Measurements from ENCODE around the gene PDE3B. TPM values are rescaled to one million over a fixed set of nuclear protein-coding genes. Genes with fewer than 3 reads are reported as not detected.
A peak's percentile ranks its signal among the peaks of the same experiment; 100 is the strongest.
"Not testable (repeated sequence)": the region's sequence is repeated elsewhere in the genome, so short reads cannot be mapped to it uniquely, and the experiment has no call there.

The PDE3B gene
- total RNA-seq, 2 donors from 2014 or later: 68.9 to 90.4 TPM

DNA sequence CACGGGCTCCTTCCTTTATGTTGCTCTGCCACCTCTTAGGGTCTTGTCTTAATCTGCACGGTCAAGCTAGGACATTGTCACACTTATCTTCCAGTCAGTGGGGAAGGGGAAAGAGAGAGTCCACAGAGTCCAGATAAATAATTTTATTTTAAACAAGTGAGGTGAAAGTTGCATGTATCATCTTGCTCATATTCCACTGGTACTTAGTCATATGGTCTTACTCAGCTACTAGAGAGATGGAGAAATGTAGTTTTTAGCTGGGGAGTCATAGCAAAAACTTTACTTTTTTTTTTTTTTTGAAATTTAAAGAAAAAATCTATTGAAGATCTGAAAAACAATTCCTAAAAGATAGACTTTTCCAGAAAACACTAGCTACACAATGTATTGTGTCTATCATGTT lies 29.0 kb downstream of the PDE3B start:
- Mint-ChIP-seq H3K4me3 (no peak overlapping the region), H3K27me3 (no peaks in the 10 kb centered on the region), H3K4me1 (peaks cover 10% of the 10 kb centered on the region), H3K36me3 (ENCODE audit: low read depth) (peaks cover 3% of the 10 kb centered on the region), H3K27ac (no peak overlapping the region)
- DNase-seq (no peak), ATAC-seq (no peak)
- no peaks in the 10 kb centered on the region for H3K9me3 ChIP-seq (ENCODE audit: control insufficient read depth, low read length, poor library complexity, severe bottlenecking)

DNA sequence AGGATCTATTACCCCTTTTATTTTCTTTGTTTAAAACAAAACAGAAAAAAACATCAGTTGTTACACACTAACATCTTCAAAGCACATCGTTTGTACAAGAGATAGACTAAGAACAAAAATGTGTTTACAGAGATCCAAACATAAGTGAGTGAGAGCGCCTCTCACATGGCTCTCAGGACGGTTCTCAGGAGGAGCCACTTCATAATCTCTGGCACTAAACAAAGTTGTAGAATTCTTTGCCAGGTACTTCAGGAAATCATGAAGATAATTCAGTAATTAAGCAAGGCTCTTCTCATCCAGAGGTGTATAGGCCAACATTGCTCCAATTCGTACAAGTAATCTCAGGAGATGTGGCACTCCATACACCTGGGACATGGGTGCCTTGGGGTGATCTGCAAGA lies 29.8 kb downstream of the PDE3B start:
- H3K9me3 ChIP-seq (ENCODE audit: control insufficient read depth, low read length, poor library complexity, severe bottlenecking): no peaks in the 10 kb centered on the region
- H3K27ac Mint-ChIP-seq: no peak overlapping the region
- DNase-seq: no peak
- H3K27me3 Mint-ChIP-seq: no peaks in the 10 kb centered on the region
- peaks cover 3% of the 10 kb centered on the region for H3K36me3 Mint-ChIP-seq (ENCODE audit: low read depth)
- no peak overlapping the region for H3K4me3 Mint-ChIP-seq
- peaks cover 10% of the 10 kb centered on the region for H3K4me1 Mint-ChIP-seq
- ATAC-seq: no peak

DNA sequence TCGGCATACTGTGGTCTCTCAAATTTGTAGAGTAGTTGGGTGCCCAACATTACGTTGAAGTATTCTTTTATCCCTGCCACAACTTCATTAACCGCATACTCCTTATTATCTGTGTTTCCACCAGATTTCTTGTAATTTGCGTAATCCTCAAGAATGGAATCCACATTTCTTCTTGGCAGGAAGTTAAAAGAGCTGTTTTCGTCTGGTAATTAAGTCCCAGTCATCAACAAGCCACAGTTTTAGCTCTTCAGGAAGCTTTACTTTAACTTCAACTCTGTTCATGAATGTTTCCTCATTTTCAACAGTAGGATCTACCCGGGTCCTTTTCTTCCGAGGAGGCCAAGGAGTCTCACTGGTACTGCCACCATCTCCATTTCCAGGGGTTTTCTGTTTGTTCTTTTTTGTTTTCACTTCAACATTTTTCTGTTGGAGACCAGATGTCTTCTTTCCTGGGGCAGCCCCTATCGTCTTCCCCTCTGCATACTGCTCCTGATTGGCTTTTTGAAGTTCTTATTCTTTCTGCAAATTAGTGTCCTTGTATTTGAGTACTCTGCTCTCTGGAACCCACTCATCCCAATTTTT lies 30.3 kb downstream of the PDE3B start:
- no peak for ATAC-seq
- H3K27ac Mint-ChIP-seq: peak overlapping the region; percentile 1

GRCh38 chr11:14676068-14676467 lies 32.5 kb downstream of the PDE3B start:
- Mint-ChIP-seq H3K4me3 (no peak overlapping the region), H3K27ac (no peak overlapping the region)
- no peaks in the 10 kb centered on the region for H3K9me3 ChIP-seq (ENCODE audit: control insufficient read depth, low read length, poor library complexity, severe bottlenecking)

More for the DNA sequence above, 30.3 kb downstream of the PDE3B start:
- Mint-ChIP-seq H3K4me3 (peak overlapping the region; percentile 9), H3K27me3 (no peaks in the 10 kb centered on the region), H3K36me3 (ENCODE audit: low read depth) (peaks cover 3% of the 10 kb centered on the region), H3K4me1 (peaks cover 10% of the 10 kb centered on the region)
- no peaks in the 10 kb centered on the region for H3K9me3 ChIP-seq (ENCODE audit: control insufficient read depth, low read length, poor library complexity, severe bottlenecking)
- DNase-seq: no peak

GRCh38 chr11:14677146-14677545 lies 33.5 kb downstream of the PDE3B start:
- no peaks in the 10 kb centered on the region for H3K9me3 ChIP-seq (ENCODE audit: control insufficient read depth, low read length, poor library complexity, severe bottlenecking)
- no peak overlapping the region for H3K27ac Mint-ChIP-seq
- H3K4me1 Mint-ChIP-seq: peaks cover 10% of the 10 kb centered on the region
- H3K27me3 Mint-ChIP-seq: no peaks in the 10 kb centered on the region
- DNase-seq (no peak), ATAC-seq (no peak)
- H3K36me3 Mint-ChIP-seq (ENCODE audit: low read depth): peaks cover 5% of the 10 kb centered on the region
- no peak overlapping the region for H3K4me3 Mint-ChIP-seq

More at GRCh38 chr11:14676068-14676467, 32.5 kb downstream of the PDE3B start:
- Mint-ChIP-seq H3K27me3 (no peaks in the 10 kb centered on the region), H3K4me1 (peaks cover 10% of the 10 kb centered on the region), H3K36me3 (ENCODE audit: low read depth) (peaks cover 5% of the 10 kb centered on the region)
- DNase-seq (no peak), ATAC-seq (no peak)

- Mint-ChIP-seq H3K27me3 (no peaks in the 10 kb centered on the region), H3K36me3 (ENCODE audit: low read depth) (peaks cover 5% of the 10 kb centered on the region), H3K27ac (no peak overlapping the region), H3K4me1 (peaks cover 9% of the 10 kb centered on the region), H3K4me3 (no peak overlapping the region)
- no peaks in the 10 kb centered on the region for H3K9me3 ChIP-seq (ENCODE audit: control insufficient read depth, low read length, poor library complexity, severe bottlenecking)
- no peak for ATAC-seq
- DNase-seq: no peak
These were observed 34.7 kb downstream of the PDE3B start for GRCh38 chr11:14678350-14678749.

DNA sequence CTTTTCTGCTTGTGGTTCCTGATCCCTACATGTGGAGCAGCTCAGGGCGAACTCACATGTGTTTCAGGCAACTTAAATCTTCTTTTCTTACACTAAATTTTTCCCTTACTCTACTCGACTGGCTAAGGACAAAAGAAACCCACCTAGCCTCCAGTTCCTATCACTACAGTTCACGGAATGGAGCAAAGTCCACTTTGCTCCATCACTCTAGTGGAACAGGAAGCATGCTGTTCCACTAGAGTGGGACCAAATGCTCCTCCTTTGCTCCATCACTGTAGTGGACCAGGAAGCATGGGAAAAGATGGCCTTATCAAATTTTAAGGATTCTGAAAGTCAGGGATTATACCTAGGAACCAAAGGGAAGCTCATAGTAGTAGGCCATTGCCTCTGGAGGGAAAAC lies 36.1 kb downstream of the PDE3B start:
- ATAC-seq (no peak), DNase-seq (no peak)
- Mint-ChIP-seq H3K36me3 (ENCODE audit: low read depth) (peaks cover 2% of the 10 kb centered on the region), H3K27ac (no peak overlapping the region), H3K4me3 (no peak overlapping the region), H3K27me3 (no peaks in the 10 kb centered on the region), H3K4me1 (peaks cover 11% of the 10 kb centered on the region)
- H3K9me3 ChIP-seq (ENCODE audit: control insufficient read depth, low read length, poor library complexity, severe bottlenecking): no peaks in the 10 kb centered on the region

DNA sequence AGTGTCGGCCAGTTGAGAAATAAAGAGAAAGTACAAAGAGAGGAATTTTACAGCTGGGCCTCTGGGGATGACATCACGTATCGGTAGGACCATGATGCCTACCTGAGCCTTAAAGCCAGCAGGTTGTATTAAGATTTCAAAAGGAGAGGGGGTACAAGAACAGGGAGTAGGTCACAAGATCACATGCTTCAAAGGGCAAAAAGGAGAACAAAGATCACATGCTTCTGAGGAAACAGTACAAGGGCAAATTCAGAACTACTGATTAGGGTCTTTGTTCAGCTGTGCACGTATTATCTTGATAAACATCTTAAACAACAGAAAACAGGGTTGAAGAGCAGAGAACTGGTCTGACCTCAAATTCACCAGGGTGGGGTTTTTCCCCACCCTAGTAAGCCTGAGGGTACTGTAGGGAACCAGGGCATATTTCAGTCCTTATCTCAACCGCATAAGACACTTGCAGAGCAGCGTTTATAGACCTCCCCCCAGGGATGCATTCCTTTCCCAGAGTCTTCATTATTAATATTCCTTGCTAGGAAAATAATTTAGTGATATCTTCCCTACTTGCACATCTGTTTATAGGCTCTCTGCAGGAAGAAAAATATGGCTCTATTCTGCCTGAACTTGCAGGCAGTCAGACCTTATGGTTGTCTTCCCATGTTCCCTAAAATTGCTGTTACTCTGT lies 40.8 kb downstream of the PDE3B start:
- not testable (repeated sequence) for DNase-seq; ATAC-seq; H3K27me3 Mint-ChIP-seq; H3K9me3 ChIP-seq (ENCODE audit: control insufficient read depth, low read length, poor library complexity, severe bottlenecking); H3K4me3 Mint-ChIP-seq; H3K36me3 Mint-ChIP-seq (ENCODE audit: low read depth)
- Mint-ChIP-seq H3K27ac (peak overlapping the region; percentile 14), H3K4me1 (peaks cover 12% of the 10 kb centered on the region)

GRCh38 chr11:14687456-14687855 lies 43.9 kb downstream of the PDE3B start:
- H3K27ac Mint-ChIP-seq: peak overlapping the region; percentile 83
- H3K9me3 ChIP-seq (ENCODE audit: control insufficient read depth, low read length, poor library complexity, severe bottlenecking): no peaks in the 10 kb centered on the region
- DNase-seq (no peak), ATAC-seq (no peak)
- H3K36me3 Mint-ChIP-seq (ENCODE audit: low read depth): no peaks in the 10 kb centered on the region
- H3K4me1 Mint-ChIP-seq: peaks cover 18% of the 10 kb centered on the region
- no peak overlapping the region for H3K4me3 Mint-ChIP-seq
- H3K27me3 Mint-ChIP-seq: no peaks in the 10 kb centered on the region

GRCh38 chr11:14687943-14688627 lies 44.5 kb downstream of the PDE3B start:
- no peak overlapping the region for H3K4me3 Mint-ChIP-seq
- peak overlapping the region; percentile 83 for H3K27ac Mint-ChIP-seq
- no peak for DNase-seq
- no peaks in the 10 kb centered on the region for H3K27me3 Mint-ChIP-seq
- H3K9me3 ChIP-seq (ENCODE audit: control insufficient read depth, low read length, poor library complexity, severe bottlenecking): no peaks in the 10 kb centered on the region
- H3K4me1 Mint-ChIP-seq: peaks cover 18% of the 10 kb centered on the region
- H3K36me3 Mint-ChIP-seq (ENCODE audit: low read depth): no peaks in the 10 kb centered on the region
- peak; percentile 70 for ATAC-seq

- H3K27ac Mint-ChIP-seq; DNase-seq; H3K4me3 Mint-ChIP-seq; H3K27me3 Mint-ChIP-seq; ATAC-seq; H3K36me3 Mint-ChIP-seq (ENCODE audit: low read depth); H3K9me3 ChIP-seq (ENCODE audit: control insufficient read depth, low read length, poor library complexity, severe bottlenecking): not testable (repeated sequence)
- H3K4me1 Mint-ChIP-seq: peaks cover 16% of the 10 kb centered on the region
These were observed 52.1 kb downstream of the PDE3B start for GRCh38 chr11:14695656-14696055.

- peaks cover 9% of the 10 kb centered on the region for H3K36me3 Mint-ChIP-seq (ENCODE audit: low read depth)
- no peaks in the 10 kb centered on the region for H3K27me3 Mint-ChIP-seq
- ATAC-seq: peak; percentile 30
- DNase-seq: no peak
- H3K4me1 Mint-ChIP-seq: peaks cover 17% of the 10 kb centered on the region
- peaks cover 4% of the 10 kb centered on the region for H3K9me3 ChIP-seq (ENCODE audit: control insufficient read depth, low read length, poor library complexity, severe bottlenecking)
- H3K4me3 Mint-ChIP-seq: no peak overlapping the region
- H3K27ac Mint-ChIP-seq: peak overlapping the region; percentile 34
These were observed 55.2 kb downstream of the PDE3B start for GRCh38 chr11:14698771-14699170.

- Mint-ChIP-seq H3K36me3 (ENCODE audit: low read depth) (peaks cover 8% of the 10 kb centered on the region), H3K4me1 (peaks cover 17% of the 10 kb centered on the region), H3K27ac (peak overlapping the region; percentile 54), H3K27me3 (no peaks in the 10 kb centered on the region), H3K4me3 (peak overlapping the region; percentile 75)
- H3K9me3 ChIP-seq (ENCODE audit: control insufficient read depth, low read length, poor library complexity, severe bottlenecking): peaks cover 4% of the 10 kb centered on the region
- ATAC-seq: no peak
- no peak for DNase-seq
These were observed 57.0 kb downstream of the PDE3B start for GRCh38 chr11:14700593-14700992.

Measured in T-helper 17 cell (primary cell).